Hematopoietic multipotent progenitor cell treated with erythropoietin and hydrocortisone succinate and interleukin-3 and kit ligand, for 6 days (in vitro differentiated cells): ENCODE results near the gene TOMM70.
A peak's percentile ranks its signal among the peaks of the same experiment; 100 is the strongest.
"Not testable (repeated sequence)": the region's sequence is repeated elsewhere in the genome, so short reads cannot be mapped to it uniquely, and the experiment has no call there.

Experiments used
- DNase-seq: peaks from one replicate; pipeline ENCODE4 v3.0.0-alpha.2; 2015

TOMM70 gene

DNA sequence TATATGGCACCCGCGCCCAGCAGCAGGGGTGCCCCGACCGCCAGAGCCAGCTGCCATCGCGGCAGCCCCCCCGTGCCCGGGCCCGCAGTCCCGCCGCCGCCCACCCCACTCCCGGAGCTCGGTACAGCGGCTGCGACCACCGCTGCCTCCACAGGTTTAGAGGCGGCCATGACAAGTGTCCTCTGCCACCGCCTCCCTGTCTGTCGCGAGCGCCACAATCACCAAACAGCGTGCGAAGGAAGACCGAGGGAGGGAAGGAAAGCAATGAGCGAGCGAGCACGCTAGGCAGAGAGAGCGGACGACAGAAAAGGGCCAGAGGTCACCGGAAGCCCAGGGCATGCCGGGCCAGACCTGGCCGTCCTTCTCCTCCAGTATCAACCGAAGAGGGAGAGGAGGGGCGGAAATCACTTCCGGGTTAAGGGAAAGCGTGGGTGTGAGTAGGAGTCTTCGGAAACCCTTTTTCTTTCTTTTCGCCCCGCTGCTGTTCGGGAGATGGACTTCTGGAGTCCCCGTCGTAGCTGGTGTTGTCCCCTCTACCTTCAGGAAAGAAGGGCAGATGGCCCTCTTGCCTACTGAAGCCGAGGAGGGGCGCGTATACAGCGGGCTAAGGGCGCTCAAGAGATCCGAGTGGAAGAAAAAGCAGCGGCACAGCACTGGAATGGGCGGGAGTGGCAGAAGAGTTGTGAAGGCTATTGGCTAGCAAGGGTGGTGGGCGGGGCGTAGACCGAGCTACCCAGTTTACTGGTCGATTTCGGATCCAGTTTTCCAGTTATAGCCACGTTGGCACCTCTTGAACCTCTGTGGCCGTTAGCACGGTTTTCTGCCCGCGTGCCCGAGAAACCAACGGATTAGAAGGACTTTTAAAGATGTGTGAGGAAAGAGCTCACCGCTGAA lies at the start of gene TOMM70, which contains the start of gene LNP1:
Gene TOMM70 (minus strand): TSS at position 310 of the 894 bp plus-strand sequence. CDS start 140 bp downstream, at position 170.
Gene LNP1 (plus strand): TSS at position 760 of the 894 bp plus-strand sequence. CDS start 28,191 bp downstream, outside the sequence.
- peak; percentile 100 for DNase-seq

DNA sequence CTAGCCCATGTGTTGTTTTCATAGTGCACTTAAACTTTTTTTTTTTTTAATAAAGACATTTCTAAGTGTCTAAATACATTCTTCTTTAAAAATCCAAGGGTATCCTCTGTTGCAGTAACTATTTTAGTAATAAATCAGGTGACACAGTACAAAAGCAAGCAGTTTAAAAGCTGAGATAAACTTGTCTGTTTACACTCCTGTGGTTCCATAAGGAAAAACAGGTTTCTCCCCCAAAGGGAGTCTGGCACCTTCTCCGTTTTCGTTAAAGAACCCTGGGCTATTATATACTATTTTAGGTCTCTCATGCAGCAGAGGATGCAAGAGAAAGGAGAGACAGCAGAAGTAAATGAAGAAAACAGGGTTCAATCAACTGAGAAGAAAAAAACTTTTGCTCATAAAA lies 48.3 kb upstream of the TOMM70 start:
- DNase-seq, result no peak

DNA sequence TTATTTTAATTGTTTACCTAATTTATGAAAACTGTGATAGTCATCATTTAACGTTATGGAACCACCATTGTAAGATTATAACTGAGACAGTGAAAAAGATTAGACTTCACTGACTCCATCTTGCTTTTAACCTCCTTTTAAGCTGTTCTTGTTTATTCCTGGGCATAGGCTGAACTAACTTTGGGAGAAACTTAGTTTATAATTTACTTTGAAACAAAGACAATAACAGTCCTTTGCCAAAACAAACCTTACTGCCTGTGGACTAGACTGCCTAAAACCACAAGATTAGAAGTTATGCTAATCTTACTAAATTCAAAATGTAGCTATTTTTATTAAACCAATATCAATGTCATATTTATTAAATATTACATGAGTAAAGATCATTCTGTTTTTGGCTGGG lies 47.2 kb upstream of the TOMM70 start:
- no peak for DNase-seq

DNA sequence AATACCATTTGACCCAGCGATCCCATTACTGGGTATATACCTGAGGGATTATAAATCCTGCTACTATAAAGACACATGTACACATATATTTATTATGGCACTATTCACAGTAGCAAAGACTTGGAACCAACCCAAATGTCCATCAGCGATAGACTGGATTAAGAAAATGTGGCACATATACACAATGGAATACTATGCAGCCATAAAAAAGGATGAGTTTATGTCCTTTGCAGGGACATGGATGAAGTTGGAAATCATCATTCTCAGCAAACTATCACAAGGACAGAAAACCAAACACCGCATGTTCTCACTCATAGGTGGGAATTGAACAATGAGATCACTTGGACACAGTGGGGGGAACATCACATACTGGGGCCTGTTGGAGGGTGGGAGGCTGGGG lies 46.2 kb upstream of the TOMM70 start:
- DNase-seq, result not testable (repeated sequence)

DNA sequence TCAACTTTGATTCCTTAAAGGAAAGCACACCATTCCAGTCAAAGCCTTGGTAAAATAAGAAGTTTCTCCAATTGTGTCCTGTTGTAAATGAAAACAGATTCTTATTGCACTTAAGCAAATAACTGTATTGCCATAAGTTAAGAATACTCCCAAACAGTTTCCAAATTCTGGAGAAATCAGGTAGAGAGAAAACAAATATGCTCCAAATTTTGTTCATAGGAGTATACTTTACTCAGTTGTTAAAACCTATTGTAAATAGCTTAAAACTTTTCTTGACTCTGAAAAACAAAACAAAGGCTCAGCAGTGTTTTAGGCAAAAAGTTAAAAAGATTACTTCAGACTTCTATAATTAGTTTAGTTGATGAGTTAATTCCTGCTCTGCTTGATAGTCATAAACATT lies 42.8 kb upstream of the TOMM70 start:
- DNase-seq, result no peak

DNA sequence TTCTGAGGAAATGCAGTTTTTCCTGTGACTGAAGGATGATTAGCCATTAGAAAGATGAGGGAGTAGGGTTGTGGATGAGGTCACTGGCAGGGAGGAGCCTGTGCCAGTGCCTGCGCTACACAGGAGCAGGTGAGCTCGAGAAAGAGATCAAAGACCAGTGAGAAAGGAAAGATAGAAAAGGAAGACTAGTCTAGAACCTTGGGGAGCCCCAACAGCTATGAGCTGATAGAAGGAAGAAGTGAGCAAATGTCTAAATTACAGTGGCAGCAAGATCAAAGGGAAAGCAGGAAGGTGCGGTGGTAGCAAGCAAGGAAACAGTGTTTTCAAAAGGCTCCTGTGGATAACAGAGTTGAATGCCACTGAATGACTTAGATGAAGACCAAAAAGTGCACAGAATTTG lies 40.0 kb upstream of the TOMM70 start:
- DNase-seq, result no peak

DNA sequence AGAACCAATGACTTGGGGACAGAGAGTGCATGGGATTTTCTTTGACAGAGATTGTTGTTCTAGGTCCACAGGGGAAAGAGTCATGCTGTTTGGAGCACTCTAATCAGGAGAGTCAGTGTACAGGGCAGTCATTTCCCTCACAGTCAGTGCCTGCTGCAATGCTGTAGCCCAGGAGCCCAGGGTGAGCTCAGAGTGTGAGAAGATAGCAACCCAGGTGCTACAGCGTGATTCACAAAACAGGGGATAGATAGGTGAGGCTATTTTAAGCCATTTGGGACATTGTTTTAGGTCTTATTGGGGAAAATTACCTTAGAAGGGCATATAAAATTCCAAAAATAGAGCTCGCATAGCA lies 37.7 kb upstream of the TOMM70 start:
- DNase-seq, result no peak

DNA sequence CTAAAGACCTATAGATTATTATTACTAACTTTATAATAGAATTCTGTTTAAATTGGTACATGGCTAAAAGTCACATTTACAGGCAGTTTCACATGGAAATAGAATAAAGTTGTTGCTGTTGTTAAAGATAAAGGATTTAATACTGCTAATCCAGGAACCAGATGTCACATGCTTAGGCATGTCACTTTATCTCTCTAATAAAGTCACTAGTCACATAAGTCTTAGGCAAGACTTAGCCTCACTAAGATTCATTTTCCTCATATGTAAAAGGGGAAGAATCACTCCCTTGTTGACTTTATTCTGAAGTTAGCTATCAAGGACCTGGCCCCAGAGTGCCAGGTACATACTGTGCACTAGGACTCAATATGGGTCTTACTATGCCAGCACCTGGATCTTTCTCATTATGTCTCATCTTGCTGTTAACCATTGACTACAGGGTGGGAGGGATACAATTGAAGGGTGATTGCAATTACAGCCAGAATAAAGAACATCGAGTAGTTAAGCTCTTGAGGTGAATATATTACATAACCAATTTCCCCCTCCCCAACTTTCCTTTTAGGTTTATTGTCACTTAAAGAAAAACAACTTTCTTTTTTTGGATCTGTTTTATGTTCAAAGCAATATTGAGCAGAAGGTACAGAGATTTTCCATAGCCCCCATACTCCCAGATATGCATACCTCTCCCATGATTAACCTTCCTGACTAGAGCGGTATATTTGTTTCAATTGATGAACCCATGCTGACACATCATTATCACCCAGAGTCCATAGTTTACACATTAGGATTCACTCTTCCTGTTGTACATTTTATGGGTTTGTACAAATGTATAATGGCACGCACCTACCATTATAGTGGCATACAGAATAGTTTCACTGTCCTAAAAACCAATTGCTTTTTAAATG lies 37.1 kb upstream of the TOMM70 start:
- DNase-seq, result peak; percentile 82

DNA sequence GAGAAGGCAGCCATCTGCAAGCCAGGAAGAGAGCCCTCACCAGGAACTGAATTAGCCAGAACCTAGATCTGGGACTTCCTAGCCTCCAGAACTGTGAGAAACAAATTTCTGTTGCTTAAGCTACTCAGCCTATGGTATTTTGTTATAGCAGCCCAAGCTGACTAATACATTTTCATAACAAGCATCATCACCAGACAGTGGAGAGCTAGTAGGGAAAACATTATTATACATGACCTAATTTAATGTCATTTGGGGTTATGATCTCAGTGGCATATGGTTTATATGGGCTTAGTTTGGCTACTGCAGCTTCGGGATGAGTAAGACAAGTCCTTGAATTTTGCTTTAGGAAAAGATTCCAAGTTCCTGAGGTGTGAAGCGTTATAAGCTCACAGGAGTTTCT lies 36.1 kb upstream of the TOMM70 start:
- DNase-seq, result no peak

DNA sequence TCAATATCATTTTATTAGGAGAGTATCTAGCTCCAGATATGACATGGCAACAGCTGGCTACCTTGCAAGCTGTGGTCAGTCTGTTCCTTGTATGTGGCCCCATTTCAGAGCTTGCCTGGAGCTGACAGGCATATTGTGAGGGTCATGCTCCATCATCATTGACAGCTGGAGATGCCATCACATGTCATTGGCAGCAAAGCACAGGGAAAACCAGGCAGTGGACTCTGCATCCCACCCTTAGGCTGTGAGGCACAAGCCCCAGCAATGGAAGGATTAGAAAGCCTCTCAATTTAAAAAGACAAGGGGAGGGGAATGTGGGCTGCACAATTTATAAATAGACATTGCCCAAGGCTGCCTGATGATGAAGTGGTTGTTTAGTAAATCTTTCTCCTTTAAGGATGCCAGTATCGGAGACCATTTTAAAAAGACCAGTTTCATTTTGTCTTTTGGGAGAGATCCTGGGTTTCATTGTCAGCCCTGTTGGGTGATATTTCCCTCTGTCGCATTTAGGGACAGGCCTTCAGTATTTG lies 28.4 kb upstream of the TOMM70 start:
- no peak for DNase-seq

DNA sequence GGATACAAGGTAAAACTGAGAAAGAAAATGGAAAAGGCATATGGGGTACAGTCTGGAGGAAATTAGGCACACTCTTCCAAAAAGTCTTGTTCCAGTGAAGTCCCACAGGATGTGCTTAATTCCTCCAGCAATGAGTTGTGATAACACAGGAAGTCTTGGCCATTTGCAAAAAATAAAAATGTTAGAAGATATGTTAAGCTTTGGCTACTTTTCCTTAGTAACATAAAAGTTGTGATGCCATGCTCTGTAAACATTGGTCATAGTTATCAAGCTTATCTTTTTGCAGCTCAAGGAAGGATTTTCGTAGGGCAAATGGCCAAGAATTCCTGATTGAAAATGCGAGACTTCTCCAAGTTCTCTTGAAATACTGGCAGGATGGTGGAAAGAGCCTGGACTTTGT lies 26.8 kb upstream of the TOMM70 start:
- no peak for DNase-seq

DNA sequence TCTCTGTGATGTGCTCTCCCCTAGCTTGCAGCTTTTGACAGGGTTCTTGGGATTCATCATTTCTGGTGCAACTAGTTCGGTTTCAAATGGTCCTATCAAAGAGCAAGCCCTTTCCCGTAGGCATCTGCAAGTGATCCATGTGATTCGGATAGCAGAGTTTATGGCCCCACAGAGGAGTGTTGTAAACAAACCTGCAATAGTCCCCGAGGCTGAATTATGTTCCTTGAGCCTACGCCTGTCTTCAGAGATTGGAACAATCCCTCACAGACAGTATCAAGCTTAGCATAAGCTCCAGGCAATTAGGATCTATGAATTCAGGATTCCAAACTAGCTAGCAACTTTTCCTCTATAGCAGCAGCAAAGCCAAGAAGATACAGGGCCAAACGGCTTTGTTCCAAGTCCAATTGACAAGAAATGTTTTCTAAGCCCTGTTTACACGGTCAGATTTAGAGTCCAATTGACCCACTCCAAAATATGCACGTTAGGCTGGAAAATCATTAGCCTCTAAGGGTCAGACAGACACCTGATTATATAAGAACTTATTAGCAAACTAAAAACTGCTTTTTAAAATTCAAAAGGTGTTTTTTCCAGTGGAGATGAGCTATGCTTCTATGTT lies 25.3 kb upstream of the TOMM70 start:
- DNase-seq, result no peak

DNA sequence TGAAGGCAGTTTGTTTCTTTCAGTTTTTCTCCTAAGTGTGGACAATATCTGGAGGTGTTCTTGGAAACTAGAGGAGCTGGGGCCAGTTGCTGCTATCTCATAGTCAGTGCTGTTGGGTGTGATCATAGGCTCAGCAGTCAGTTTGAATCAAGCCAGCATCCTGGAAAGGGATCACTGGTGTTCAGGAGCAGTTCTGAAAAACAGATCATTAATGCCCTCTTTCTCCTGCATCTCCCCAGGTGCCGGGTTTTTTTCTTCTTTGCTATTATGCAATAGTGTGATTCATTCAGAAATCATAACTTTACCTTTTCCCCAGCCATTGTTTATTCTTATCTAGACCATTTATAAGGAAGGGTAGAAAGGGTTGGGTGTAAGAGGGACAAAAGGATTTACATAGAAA lies 24.4 kb upstream of the TOMM70 start:
- DNase-seq, result peak; percentile 47

DNA sequence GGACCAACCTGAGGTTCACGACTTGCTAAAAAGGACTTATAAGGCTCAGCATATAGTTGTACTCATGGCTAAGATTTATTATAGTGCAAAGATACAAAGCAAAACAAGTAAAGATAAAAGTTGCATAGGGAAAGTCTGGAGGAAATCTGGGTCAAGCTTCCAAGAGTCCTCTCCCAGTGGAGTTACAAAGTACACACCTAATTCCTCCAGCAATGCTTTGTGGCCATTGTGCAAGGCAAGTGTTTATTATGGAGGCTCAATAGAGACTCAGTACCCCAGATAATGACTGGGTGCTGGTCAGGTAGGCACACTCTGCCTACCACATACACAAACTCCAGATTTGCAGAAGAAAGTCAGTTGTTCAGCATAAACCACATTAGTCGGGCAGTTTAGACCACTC lies 23.4 kb upstream of the TOMM70 start:
- DNase-seq, result no peak

DNA sequence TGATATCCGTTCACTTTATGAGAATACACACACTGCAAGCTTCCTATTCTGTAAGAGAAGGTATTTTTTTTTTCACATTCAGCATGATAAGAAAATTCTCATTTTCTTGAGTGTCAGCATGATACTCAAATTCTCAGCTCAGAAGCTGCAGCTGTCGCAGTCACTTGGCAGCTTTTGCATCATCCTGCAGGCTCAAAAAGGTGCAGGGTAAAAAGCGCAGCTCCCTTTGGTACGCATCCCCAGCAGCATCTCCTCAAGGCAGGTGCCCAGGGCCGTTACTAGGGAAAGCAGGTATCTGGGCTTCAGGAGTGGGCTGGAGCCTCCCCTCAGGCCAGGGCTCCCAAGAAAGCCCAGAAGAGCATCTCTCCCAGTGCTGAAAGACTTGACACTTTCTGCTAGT lies 22.7 kb upstream of the TOMM70 start:
- no peak for DNase-seq

DNA sequence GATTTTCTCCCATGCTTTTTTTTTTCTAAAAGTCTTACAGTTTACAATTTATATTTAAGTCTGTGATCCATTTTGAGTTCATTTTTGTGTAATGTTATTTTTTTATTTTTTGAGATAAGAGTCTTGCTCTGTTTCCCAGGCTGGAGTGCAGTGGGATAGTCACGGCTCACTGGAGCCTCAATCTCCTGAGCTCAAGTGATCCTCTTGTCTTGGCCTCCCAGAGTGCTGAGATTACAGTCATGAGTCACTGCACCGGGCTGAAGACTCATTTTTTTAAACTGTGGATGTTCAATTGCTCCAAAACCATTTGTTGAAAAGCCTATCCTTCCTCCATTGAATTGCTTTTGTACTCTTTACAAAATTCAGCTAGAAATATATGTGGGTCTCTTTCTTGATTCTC lies 20.0 kb upstream of the TOMM70 start:
- DNase-seq, result no peak

DNA sequence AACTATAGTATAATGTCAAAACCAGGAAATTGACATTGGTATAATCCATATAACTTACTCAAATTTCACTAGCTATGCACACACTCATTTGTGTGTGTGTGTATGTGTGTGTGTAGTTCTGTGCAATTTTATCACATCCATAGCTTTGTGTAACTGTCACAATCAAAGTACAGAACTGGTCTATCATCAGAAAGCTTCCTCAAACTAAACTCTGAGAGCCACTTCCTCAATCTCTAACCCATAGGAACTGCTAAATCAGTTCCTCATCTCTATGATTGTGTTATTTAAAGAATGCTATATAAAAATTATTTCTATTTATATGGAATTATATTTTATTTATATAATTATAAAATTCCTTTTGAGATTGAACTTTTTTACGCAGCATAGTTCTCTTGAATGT lies 18.5 kb upstream of the TOMM70 start:
- peak; percentile 40 for DNase-seq

DNA sequence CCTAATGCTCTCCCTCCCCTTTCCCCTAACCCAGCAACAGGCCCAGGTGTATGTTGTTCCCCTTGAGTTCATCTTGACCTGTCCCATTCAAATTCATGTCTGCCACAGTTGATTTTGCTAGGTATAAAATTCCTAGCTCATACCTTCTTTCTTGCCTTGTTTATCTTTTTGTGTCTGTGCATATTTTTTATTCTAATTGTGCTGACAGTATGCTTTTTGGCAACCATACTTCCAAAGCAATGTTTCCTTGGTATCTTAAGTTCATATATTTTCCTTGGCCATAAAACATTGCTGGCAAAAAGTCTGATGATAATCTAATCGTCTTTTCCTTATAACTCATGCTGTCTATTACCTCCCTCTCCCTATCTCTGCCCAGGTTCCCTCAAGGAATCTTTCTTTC lies 16.0 kb upstream of the TOMM70 start:
- DNase-seq, result no peak

DNA sequence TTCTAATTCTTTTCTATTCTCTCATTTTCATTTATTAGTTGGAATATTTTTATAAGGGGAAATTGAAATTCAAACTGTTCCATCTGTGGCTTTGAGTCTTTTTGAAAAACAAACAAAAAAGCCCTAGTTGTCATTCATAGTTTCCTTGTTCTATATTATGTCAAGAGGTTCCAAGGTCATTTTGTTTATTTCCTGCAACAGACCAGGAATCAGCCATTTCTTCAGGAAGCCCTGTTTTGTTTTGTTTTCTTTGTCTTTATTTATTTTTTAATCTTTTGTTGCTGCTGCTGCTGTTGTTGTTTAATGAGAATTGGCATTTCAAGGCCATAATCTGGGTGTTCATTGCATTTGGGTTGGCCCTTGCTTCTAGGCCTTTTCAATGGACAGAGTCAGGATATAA lies 15.3 kb upstream of the TOMM70 start:
- no peak for DNase-seq

DNA sequence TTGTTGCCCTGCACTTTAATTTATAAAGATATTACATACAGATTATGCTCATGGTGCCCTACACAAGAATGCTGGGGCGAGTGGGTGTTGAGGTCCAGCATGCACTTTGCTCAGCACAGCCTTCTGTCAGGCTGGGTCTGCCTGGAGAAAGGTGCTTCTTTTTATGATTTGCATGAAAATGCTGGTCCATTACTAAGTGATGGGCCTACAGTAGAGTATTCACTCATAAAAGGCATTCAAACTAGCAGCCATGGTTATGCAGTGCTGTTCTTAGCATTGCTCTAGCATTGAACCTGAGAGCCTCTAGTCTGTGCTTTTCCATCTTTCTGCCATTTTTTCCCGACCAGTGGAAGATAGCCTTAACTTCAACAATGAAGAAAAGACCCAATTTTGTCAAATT lies 12.7 kb upstream of the TOMM70 start:
- DNase-seq, result no peak

DNA sequence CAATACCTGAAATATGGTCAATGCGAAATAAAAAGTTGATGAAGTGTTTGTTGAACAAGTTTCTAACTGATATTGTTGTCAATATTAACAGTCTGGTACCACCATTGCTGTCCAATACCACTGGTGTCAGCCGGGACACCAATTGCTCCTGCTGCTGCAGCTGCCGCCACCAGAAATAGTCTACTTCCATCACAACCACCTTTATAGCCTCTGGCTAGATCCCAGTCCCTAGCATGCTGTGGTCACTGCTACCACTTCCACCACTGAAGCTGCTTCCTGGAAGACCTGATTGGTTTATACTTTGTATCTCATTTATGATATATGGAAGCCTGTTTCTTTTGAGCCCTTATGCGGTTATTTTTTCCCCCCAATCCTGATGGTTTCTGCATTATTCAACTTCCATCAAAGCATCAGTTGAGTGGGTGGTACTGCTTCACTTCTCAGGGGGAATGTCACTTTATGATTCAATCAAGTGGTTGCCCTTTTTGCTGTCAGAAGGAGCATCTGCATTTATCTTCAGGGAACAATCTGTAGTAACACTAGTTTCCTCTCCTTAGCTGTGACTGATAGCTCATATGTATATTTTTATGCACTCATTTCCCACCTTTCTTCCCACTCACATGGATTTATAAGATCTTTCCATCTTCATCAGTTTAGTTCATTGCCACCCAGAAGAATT lies 12.2 kb upstream of the TOMM70 start:
- peak; percentile 17 for DNase-seq
